C1 segment of cervical spinal cord (tissue), 14 donors: ENCODE data around the gene ADAM12.

ENCODE experiments used
- DNase-seq, 14 donors: peaks; one replicate each; lab custom pipeline; 2025; lab: John Stamatoyannopoulos, UW

Gene ADAM12

DNA sequence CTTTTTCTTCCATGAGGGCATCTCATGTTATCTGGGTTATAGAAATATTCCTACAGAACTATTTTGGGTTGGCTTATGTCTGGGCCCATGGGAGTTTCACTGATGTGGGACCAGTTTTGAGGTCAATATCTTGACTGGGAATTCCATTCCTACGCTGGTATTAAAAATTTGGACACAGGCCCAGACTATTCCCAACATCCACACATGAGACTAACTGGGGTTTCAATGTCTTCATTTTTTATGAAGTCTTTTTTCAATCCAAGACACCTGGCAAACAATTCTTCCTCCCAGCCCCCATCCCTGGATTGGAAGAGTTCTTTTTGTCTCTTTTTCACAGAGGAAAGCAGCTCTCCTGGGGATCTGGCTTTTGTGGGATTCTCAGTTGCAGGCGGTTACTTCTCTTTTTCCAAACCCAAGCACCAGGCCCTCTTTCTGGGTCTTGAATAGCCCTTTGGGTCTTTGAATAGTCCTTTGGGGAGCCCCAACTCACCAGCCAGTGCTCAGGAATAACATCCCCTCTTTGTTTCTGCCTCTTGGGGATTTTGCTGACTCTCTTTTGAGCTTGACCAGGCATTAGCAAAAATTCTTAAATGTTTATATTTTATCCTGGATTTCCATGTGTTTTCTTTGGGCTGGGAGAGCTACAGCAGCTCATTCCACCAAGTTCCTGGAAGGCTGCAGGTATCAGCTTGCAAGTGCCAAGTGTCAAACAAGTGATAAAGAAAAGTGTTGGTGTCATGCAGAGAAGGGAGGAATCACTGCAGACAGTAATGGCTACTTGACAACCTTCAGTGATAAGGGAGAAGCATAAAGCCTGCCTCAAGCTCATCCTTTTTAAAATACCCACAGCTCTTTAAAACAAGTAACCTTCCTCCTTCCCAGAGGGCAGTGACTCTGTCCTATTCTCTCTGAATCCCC lies 234.3 kb downstream of the ADAM12 start:
- no peak for DNase-seq

DNA sequence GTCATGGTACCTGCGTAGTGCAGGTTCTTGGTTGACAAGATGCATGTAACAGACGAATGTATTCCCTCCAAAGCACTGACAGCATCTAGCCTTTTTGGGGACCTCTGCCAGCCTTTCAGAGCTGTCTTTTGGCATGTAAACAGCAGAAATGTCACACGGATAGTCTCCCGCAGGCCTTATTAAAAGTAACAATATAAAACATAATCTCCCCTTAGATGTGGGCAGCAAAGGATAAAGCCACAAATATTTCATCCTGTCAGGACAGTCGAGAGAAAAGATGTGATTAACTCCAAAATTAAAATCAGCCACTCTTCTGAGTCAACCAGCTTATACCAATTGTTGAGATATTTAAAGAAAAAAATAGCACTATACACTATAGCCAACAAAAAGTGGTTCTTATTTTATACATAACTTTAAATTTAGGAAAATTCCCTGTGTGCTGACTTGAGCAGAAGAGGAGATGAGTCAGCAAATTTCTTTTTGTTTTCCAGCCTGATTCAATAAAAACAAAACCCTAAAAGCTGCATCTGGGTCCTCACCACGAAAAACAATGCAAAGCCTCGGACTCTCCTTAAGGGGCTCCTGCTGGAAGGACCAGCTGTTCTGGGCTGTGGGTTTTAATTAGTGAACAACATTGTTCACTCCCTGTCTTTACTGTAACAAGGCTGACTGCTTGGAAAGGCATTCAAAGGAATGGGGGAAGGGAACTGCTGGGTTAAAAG lies 240.2 kb downstream of the ADAM12 start:
- DNase-seq, result no peak

DNA sequence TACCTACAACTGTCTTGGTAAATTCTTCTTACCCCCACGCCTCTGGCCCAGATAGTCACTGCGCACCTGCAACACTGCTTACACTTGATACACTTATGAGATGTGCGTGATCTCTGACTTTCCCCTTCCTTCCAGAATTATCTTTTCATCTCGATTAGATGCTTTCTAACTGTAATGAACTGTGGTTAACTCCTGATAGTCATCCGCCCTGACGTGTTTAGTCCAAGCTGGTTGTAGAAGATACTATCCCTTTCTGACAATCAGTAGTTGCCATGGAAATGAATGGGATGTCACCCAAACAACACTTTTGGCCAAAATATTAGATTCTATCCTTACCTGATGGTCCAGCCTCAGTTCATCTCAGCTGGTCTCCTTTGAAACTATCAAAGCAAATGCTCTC lies 241.5 kb downstream of the ADAM12 start:
- DNase-seq, result no peak

- no peak for DNase-seq
Observed at GRCh38 chr10:126143117-126143516, 245.2 kb downstream of the ADAM12 start.

- no peak for DNase-seq
Observed at GRCh38 chr10:126140746-126141273, 247.5 kb downstream of the ADAM12 start.

GRCh38 chr10:126137562-126138221 lies 250.6 kb downstream of the ADAM12 start:
- no peak for DNase-seq

- no peak for DNase-seq
Observed at GRCh38 chr10:126135941-126136595, 252.2 kb downstream of the ADAM12 start.

DNA sequence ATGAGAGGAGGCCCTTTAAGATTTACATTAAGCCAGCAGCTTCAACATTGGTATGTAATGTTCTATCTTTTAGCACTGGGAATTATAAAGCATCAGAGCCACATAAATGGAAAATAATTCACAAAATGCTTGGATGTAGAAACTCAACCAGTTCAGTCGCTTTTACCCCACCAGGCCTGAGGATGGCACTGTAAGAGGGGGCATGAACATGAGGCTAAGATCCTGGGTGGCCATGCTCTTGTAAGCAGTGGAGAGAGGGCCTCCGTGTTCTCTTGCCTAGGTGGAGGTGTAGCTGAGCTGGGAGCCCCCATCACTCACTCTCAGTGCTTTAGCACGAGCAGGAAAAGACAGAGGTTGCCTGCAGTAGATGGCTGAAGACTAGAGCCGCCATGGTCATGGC lies 253.1 kb downstream of the ADAM12 start:
- no peak for DNase-seq

DNA sequence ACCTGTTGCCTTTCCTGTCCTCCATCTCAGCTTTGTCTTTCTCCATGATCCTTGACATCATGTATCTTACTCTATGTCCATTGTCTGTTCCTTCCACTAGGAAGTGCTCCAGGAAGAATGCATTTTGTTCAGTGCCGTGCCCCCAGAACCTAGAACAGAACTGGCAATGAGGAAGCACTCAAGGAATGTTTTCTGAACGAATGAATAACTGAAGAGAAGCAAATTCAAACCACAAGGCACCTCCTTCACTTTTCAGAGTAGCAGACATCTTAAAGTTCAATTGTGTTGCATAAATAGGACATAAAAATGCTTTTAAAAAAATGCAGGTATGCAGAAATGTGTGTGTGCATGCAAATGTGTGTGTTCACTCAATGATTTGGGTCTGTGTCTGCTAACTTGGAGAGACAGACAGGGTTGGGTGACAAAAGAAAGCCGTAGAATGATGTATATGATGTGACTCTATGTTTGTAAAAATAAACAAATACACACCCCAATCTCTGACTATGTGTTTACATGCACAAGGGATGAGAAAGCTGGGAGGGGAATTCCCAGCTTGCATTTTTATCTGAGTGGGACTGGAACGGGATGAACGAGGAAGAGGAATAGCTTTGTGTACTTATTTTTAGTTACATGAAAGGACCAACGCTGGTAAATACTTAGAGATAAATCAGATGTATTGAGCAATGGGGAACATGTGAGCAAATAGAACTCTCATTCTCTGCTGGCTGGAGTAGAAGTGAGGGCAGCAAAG lies 254.2 kb downstream of the ADAM12 start:
- no peak for DNase-seq

DNA sequence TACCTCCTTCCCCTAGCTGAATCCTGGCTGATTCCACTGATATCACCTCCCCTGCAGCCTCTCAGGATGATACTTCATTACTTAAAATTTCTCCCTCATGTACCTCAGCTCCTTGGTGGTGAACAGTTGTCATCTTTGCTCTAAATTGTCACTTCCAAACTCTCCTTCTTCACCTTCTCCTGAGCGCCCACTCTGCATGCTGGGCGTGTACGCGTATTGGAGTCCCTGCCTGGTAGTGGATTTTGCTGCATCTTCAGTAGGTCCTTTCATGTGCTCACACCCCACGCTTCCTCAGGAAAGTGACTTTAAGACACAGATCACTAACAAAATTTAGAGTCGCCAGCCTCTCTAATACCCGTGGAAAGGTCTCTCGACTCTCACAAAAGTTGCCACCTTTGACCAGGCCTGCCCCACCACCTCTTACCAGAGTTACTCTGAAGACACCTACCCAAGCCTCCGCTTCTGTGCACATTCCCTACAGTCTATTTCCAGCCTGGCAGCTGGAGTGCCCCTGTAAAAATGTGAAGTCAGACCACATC lies 255.1 kb downstream of the ADAM12 start:
- no peak for DNase-seq

DNA sequence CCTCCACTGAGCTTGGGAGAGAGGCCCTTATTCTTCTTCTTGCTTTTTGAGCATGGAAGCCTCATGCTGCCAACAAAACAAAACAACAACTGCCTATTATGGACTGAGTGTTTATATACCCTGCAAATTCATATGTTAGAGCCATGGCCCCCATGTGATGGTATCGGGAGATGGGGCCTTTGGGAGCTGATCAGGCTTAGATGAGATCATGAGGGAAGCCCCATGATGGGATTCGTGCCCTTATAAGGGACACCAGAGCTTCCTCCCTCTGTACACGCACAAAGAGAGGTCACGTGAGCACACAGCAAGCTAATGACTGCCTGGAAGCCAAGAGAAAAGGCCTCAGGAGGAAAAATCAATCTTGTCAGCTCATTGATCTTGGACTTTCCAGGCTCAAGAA lies 256.9 kb downstream of the ADAM12 start:
- no peak for DNase-seq

GRCh38 chr10:126130271-126130710 lies 258.0 kb downstream of the ADAM12 start:
- peak in 1 of 14 donors; percentile 72 for DNase-seq

- no peak for DNase-seq
Observed at GRCh38 chr10:126129026-126129425, 259.3 kb downstream of the ADAM12 start.

DNA sequence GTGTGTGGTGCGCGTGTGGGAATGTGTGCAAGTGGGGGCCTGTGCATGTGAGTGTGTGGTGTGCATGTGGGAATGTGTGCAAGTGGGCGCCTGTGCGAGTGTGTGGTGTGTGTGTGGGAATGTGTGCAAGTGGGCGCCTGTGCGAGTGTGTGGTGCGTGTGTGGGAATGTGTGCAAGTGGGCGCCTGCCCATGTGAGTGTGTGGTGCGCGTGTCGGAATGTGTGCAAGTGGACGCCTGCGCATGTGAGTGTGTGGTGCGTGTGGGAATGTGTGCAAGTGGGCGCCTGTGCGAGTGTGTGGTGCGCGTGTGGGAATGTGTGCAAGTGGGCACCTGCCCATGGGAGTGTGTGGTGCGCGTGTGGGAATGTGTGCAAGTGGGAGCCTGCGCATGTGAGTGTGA lies 259.7 kb downstream of the ADAM12 start:
- no peak for DNase-seq

- DNase-seq, result no peak
Observed at GRCh38 chr10:126127481-126128029, 260.7 kb downstream of the ADAM12 start.

DNA sequence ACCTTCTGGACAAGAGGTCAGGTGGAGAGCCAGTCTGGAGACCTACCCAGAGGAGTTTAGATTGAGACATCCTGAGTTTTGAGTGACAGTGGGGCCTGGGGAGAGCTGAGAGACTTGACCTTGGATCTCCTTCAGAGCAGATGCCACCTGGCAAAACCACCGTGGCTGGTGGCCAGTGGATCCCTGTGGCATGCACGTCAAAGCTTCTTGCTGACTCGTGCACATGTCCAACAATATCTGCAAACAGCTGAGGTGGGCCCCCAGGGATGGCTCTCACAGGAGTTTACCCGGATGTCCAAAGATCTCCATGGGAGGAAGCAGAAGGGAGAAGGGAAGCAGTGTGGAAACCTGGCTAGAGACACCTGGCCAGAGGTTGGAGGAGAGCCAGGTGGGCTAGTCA lies 261.4 kb downstream of the ADAM12 start:
- no peak for DNase-seq

DNA sequence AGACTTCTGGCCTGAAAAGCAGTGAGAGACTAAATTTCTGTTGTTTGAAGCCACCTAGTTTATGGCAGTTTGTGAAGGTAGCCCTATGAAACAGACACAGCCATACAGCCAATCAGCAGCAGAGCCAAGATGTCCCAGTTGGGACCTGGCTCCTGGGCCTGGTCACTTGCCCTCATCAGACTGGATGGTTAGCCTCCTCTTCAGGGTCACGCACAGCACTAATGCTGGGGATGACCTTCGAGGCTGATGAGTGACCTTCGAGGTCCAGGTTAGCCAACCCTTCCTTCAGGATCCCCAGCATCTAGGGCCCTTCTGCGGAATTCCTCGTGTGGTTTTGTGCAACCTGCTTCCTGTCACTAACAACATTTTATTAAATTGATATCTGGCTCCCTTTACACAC lies 262.3 kb downstream of the ADAM12 start:
- DNase-seq, result no peak

DNA sequence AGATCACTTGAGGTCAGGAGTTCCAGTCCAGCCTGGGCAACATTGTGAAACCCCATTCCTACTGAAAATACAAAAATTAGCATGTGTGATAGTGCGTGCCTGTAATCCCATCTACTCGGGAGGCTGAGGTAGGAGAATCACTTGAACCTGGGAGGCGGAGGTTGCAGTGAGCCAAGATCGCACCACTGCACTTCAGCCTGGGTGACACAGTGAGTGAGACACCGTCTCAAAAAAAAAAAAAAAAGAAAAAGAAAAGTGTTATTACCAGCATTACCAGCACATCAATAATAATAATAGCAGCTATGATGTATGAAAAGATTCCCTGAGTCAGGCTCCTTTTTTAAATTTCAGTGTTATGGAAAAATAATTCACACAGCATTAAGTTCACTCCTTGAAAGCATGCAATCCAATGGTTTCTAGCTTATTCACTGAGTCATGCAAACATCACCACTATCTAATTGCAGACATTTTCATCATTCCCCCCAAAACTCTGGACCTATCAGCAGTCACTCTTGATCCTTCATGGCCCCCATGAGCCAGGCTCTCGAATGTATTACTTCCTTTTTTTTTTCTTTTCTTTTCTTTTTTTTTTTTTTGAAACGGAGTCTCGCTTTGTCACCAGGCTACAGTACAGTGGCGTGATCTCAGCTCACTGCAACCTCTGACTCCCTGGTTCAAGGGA lies 263.5 kb downstream of the ADAM12 start:
- DNase-seq, result no peak

DNA sequence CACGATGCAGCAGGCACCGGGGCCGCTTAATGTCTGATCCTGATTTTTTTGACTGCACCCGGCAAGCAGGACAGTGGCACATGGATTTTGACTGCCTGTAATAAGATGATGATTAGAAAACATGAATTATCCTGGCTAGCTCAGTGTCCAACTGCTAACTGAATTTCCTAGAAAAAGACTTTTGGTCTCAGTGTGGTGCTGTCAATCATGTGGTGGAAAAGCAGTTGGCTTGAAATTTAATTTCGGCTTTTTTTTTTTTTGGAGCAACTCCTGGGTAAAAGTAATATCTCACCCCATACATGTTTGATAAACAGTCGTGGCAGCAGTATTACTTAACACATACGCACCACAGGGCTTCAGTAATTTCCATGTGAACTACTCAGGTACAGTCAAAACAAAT lies 264.2 kb downstream of the ADAM12 start:
- no peak for DNase-seq

DNA sequence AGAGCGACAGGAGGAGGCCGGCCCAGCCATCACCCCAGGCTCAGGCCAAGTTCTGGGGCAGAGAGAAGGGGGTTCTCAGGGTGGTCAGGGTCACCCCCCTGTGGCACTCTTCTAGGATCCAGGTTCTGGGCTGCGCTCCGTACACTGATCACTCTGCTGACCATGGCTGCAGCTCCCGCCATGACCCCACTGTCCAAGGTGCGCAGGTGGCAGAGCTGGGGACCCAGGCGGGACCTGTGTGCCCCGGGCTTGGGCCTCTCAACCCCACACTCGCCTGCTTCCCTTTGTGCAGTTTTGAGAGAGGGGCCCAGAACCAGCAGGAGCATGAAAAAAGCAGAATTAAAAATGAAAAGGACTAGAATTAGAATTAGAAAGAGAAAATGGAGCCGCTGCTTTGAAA lies 264.8 kb downstream of the ADAM12 start:
- no peak for DNase-seq
